Parathyroid adenoma (tissue), 2 donors: ENCODE measurements around the gene STIM1.

ENCODE experiments used
- H2AFZ ChIP-seq: fragments of 300-600 bp; sonication (generic); one replicate; pipeline ENCODE4 v1.7.0; 2017; ENCODE audit warnings: antibody characterized with exemption, mild to moderate bottlenecking
- H3K27ac ChIP-seq: fragments of 300-600 bp; sonication (generic); one replicate; pipeline ENCODE4 v1.7.0; 2017
- H3K27me3 ChIP-seq: fragments of 300-600 bp; sonication (generic); one replicate; pipeline ENCODE4 v1.7.0; 2017; ENCODE audit warnings: low read length; ENCODE audit not compliant: control insufficient read depth, insufficient read depth
- H3K36me3 ChIP-seq: fragments of 300-600 bp; sonication (generic); one replicate; pipeline ENCODE4 v1.7.0; 2017; ENCODE audit warnings: low read length; ENCODE audit not compliant: control insufficient read depth, insufficient read depth
- H3K4me1 ChIP-seq: fragments of 300-600 bp; sonication (generic); one replicate; pipeline ENCODE4 v1.7.0; 2017; ENCODE audit warnings: control low read depth
- H3K4me2 ChIP-seq: fragments of 300-600 bp; sonication (generic); one replicate; pipeline ENCODE4 v1.7.0; 2017; ENCODE audit warnings: low read length
- H3K4me3 ChIP-seq: fragments of 300-600 bp; sonication (generic); one replicate; pipeline ENCODE4 v1.7.0; 2017; ENCODE audit warnings: low read depth, low read length
- H3K79me2 ChIP-seq: fragments of 300-600 bp; sonication (generic); one replicate; pipeline ENCODE4 v1.7.0; 2017; ENCODE audit warnings: control low read depth
- H3K9ac ChIP-seq: fragments of 300-600 bp; sonication (generic); one replicate; pipeline ENCODE4 v1.7.0; 2017; ENCODE audit warnings: mild to moderate bottlenecking
- H3K9me3 ChIP-seq: fragments of 300-600 bp; sonication (generic); one replicate; pipeline ENCODE4 v1.7.0; 2017; ENCODE audit warnings: low read length; ENCODE audit not compliant: control insufficient read depth
- CTCF ChIP-seq: fragments of 300-600 bp; sonication (generic); IDR thresholded peaks from one replicate; pipeline ENCODE4 v1.7.0; 2017; ENCODE audit warnings: antibody characterized with exemption, mild to moderate bottlenecking
- donor health status: primary hyperparathyroidism.

STIM1 gene

DNA sequence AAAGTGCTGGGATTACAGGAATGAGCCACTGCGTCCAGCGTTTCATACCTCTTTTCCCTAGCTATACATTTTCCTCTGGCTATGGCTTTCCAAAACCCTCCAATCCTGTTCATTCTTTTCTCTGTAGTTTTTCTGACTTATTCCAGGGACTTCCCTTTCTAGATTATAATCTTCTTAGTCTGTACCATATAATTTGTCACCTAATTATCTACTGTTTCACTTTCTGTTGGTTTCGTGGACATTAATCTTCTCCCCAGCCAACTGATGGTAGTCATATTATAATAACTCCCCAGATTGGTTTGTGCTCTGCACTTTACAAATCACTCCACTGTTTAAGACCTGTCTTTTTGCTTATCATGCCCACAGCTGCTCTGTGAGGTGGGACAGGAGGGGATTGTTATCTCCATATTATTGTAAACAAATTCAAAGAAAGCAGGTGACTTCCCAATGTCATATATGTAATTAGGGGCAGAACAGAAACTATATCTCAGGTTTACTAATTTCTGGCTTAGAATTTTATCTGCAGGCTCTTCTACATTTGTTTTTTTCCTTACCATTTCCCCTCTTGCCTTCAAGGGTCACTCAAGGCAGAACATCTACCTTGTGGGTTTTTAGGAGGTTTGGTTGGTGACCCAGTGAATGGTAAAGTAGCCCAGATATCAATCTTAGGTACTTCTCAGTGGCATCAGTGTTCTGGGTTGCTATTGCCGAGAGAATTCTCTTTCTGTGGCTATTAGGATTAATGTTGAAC, 23.9 kb downstream of the STIM1 start:
- Histone ChIP-seq H3K4me1 (peaks cover 9% of the 10 kb centered on the region), H3K9ac (no peak overlapping the region), H3K9me3 (no peaks in the 10 kb centered on the region), H3K27ac (no peak overlapping the region), H3K4me2 (no peak overlapping the region), H3K4me3 (no peak overlapping the region), H3K36me3 (no peaks in the 10 kb centered on the region), H3K79me2 (peaks cover 19% of the 10 kb centered on the region), H2AFZ (no peak overlapping the region), H3K27me3 (no peaks in the 10 kb centered on the region)
- no peak for TF ChIP-seq CTCF

DNA sequence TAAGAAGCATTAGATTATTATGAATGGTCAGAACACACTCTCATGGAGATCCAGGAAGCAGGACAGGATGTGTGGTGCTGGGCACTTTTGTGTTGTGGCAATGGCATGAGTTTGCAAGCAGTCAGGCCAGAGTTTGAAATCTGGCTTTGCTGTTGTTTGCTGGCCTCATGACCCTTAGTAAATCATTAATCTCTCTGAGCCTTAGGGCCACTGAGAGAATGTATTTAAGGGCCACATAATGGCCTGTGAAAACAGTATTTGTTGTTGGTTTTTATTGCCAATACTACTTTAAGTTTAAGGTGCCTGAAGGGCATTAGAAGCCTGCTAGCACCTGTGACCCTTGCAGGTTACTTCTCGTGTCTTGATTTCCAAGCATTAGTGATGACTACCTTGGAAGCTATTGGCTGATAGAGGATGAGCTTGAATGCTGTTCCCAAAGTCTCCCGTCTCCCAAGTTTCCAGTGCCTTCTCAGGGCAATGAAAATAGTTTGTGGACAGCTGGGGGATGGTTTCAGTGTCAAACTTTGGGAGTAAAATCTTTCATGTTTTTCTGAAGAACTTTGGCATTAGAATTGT, 24.6 kb downstream of the STIM1 start:
- no peaks in the 10 kb centered on the region for H3K9me3 ChIP-seq
- H3K4me1 ChIP-seq = peaks cover 9% of the 10 kb centered on the region
- H3K27ac ChIP-seq = no peak overlapping the region
- H3K4me3 ChIP-seq = no peak overlapping the region
- H2AFZ ChIP-seq = no peak overlapping the region
- no peak overlapping the region for H3K4me2 ChIP-seq
- H3K36me3 ChIP-seq = no peaks in the 10 kb centered on the region
- peaks cover 23% of the 10 kb centered on the region for H3K79me2 ChIP-seq
- no peak overlapping the region for H3K9ac ChIP-seq
- TF ChIP-seq CTCF = no peak
- no peaks in the 10 kb centered on the region for H3K27me3 ChIP-seq

GRCh38 chr11:3880724-3881123, 25.3 kb downstream of the STIM1 start:
- Histone ChIP-seq H3K27ac (no peak overlapping the region), H3K4me1 (peaks cover 9% of the 10 kb centered on the region), H3K27me3 (no peaks in the 10 kb centered on the region), H3K4me2 (no peak overlapping the region), H3K9ac (no peak overlapping the region), H3K9me3 (no peaks in the 10 kb centered on the region), H3K36me3 (no peaks in the 10 kb centered on the region), H3K79me2 (peaks cover 25% of the 10 kb centered on the region), H2AFZ (no peak overlapping the region), H3K4me3 (no peak overlapping the region)
- TF ChIP-seq CTCF = no peak

DNA sequence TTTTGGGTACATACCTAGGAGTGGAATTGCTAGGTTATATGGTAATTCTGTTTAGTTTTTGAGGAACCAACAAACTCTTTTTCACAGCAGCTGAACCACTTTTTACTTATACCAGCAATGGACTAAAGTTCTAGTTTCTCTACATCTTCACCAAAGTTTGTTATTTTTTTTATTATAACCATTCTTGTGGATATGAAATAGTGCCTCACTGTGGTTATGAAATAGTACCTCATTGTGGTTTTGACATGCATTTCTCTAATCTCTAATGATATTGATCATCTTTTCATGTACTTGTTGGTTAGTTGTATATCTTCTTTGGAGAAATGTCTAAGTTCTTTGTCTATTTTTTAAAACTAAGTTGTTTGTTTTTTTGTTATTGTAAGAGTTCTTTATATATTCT, 27.2 kb downstream of the STIM1 start:
- H3K4me2 ChIP-seq = no peak overlapping the region
- H3K27me3 ChIP-seq = no peaks in the 10 kb centered on the region
- H3K9me3 ChIP-seq = no peaks in the 10 kb centered on the region
- H3K79me2 ChIP-seq = peaks cover 38% of the 10 kb centered on the region
- TF ChIP-seq CTCF = no peak
- no peaks in the 10 kb centered on the region for H3K36me3 ChIP-seq
- no peak overlapping the region for H3K4me3 ChIP-seq
- H3K27ac ChIP-seq = no peak overlapping the region
- no peak overlapping the region for H2AFZ ChIP-seq
- H3K9ac ChIP-seq = no peak overlapping the region
- peaks cover 6% of the 10 kb centered on the region for H3K4me1 ChIP-seq

- Histone ChIP-seq H3K36me3 (no peaks in the 10 kb centered on the region), H3K4me2 (no peak overlapping the region), H3K27me3 (no peaks in the 10 kb centered on the region), H3K9me3 (no peaks in the 10 kb centered on the region), H3K4me1 (no peaks in the 10 kb centered on the region), H3K27ac (no peak overlapping the region), H3K9ac (no peak overlapping the region), H3K79me2 (peaks cover 42% of the 10 kb centered on the region), H3K4me3 (no peak overlapping the region), H2AFZ (no peak overlapping the region)
- no peak for TF ChIP-seq CTCF
These were observed 30.4 kb downstream of the STIM1 start for GRCh38 chr11:3885855-3886254.
